K562 (cell line): ENCODE data around the gene TMCC1. TPM values are rescaled to one million over a fixed set of nuclear protein-coding genes. Genes with fewer than 3 reads are reported as not detected.

Experiments
- ATAC-seq: fragments of 200-7000 bp; cut with Tn5 transposase; 3 replicates; pipeline ENCODE4 v1.9.1; 2020; ENCODE audit warnings: moderate library complexity
- BruUV-seq: library from RNA; stranded (reverse); fragments of 400-500 nt; replicated peaks from 2 replicates; lab custom pipeline; 2021; lab: Mats Ljungman, UMichigan
- CTCF ChIA-PET: fragments of 300-600 bp; formaldehyde crosslinking; extraction: SDS; loops from one replicate; lab custom pipeline; 2021; ENCODE audit warnings: low intra/inter-chr PET ratio; lab: Yijun Ruan, JAX
- POLR2A ChIA-PET: fragments of 300-600, 350-650 bp; sonication (Branson Sonifier 250); formaldehyde crosslinking; extraction: SDS; loops from one replicate; lab custom pipeline; 2021; ENCODE audit warnings: antibody characterized with exemption, inconsistent platforms; lab: Yijun Ruan, JAX
- DNase-seq, 4 experiments: peaks; one replicate each; pipeline versions ENCODE4 v3.0.0 to v3.0.0-alpha.2; 2011 to 2018; ENCODE audit warnings: low spot score in 3 of 4, mixed read lengths in 3 of 4; ENCODE audit errors: extremely low read depth in 1 of 4
- FAIRE-seq: peaks from 2 replicates; lab custom pipeline; 2011; peaks lifted over from hg19 to GRCh38; lab: Jason Lieb, UNC
- H2AFZ ChIP-seq: 2 replicates; pipeline ENCODE4 v1.6.0; 2011; ENCODE audit warnings: low read depth, low read length, control low read depth, inconsistent platforms
- H3K27ac ChIP-seq: fragments of 200-600 bp; 3 replicates; pipeline ENCODE4 v1.8.0; 2011; ENCODE audit warnings: low read depth, mild to moderate bottlenecking, control low read depth, inconsistent platforms, low read length, moderate library complexity, mixed read lengths; ENCODE audit errors: extremely low read depth
- H3K27me3 ChIP-seq, 2 experiments: fragments of 300-600 bp in 1 of 2; 2 replicates in 1 of 2; 3 replicates in 1 of 2; pipeline versions ENCODE4 v1.6.0 to v1.8.0; 2011; ENCODE audit warnings: inconsistent platforms in 2 of 2, low read length in 2 of 2, mild to moderate bottlenecking in 1 of 2, mixed read lengths in 1 of 2, moderate library complexity in 1 of 2; ENCODE audit not compliant: control insufficient read depth in 2 of 2, insufficient read depth in 2 of 2
- H3K36me3 ChIP-seq: fragments of 300-600 bp; 3 replicates; pipeline ENCODE4 v1.8.0; 2011; ENCODE audit warnings: mild to moderate bottlenecking, low read length, inconsistent platforms; ENCODE audit not compliant: control insufficient read depth, insufficient read depth
- H3K4me1 ChIP-seq, 2 experiments: fragments of 200-600 bp in 1 of 2; replicated peaks in 1 of 2; 2 replicates in 1 of 2; 3 replicates in 1 of 2; pipeline versions ENCODE4 v1.5.1 to v1.8.0; 2011; ENCODE audit warnings: inconsistent platforms in 2 of 2, low read length in 2 of 2, mild to moderate bottlenecking in 1 of 2, mixed read lengths in 1 of 2, moderate library complexity in 1 of 2; ENCODE audit not compliant: control insufficient read depth in 2 of 2, insufficient read depth in 2 of 2
- H3K4me2 ChIP-seq: 2 replicates; pipeline ENCODE4 v1.6.1; 2011; ENCODE audit warnings: low read length, control low read depth, inconsistent platforms, mixed read lengths; ENCODE audit not compliant: insufficient read depth
- H3K4me3 ChIP-seq: fragments of 200-600 bp; sonication (generic), shearing (Covaris generic); 2 replicates; pipeline ENCODE4 v1.5.1; 2016; ENCODE audit warnings: control low read depth, inconsistent platforms
- H3K79me2 ChIP-seq: fragments of 200-600 bp; 3 replicates; pipeline ENCODE4 v1.8.0; 2011; ENCODE audit warnings: low read length, inconsistent platforms; ENCODE audit not compliant: control insufficient read depth, insufficient read depth
- H3K9ac ChIP-seq, 2 experiments: 2 replicates each; pipeline versions ENCODE4 v1.6.0 to v1.6.1; 2011; ENCODE audit warnings: low read depth in 2 of 2, low read length in 2 of 2, control low read depth in 1 of 2, inconsistent platforms in 1 of 2, mild to moderate bottlenecking in 1 of 2, mixed read lengths in 1 of 2; ENCODE audit not compliant: insufficient read depth in 1 of 2
- H3K9me1 ChIP-seq: one replicate; pipeline ENCODE4 v1.6.0; 2011; ENCODE audit warnings: inconsistent platforms, mild to moderate bottlenecking, low read length, moderate library complexity; ENCODE audit not compliant: control insufficient read depth, insufficient read depth
- H3K9me3 ChIP-seq: replicated peaks from 2 replicates; pipeline ENCODE4 v1.5.1; 2011; ENCODE audit warnings: low read depth, low read length, inconsistent platforms; ENCODE audit not compliant: control insufficient read depth, insufficient read depth
- H4K20me1 ChIP-seq: replicated peaks from 2 replicates; pipeline ENCODE4 v1.6.1; 2011; ENCODE audit warnings: low read length, inconsistent platforms, mixed read lengths; ENCODE audit not compliant: control insufficient read depth, insufficient read depth
- BCLAF1 ChIP-seq, 2 experiments: fragments of 450-650 bp in 1 of 2; IDR thresholded peaks; 2 replicates each; pipeline ENCODE4 v1.6.1; 2011 to 2017; ENCODE audit warnings: low read depth in 2 of 2, antibody characterized with exemption in 1 of 2, borderline replicate concordance in 1 of 2, low read length in 1 of 2, mild to moderate bottlenecking in 1 of 2, mixed read lengths in 1 of 2; ENCODE audit not compliant: control insufficient read depth in 1 of 2
- ESRRB ChIP-seq: fragments of 250-450 bp; sonication (Bioruptor Pico); IDR thresholded peaks from 2 replicates; pipeline ENCODE4 v1.5.0; 2020; ENCODE audit warnings: mild to moderate bottlenecking, moderate library complexity, borderline replicate concordance
- SPI1 ChIP-seq: IDR thresholded peaks from 2 replicates; pipeline ENCODE4 v1.6.1; 2011; ENCODE audit warnings: low read depth, low read length, control low read depth, borderline replicate concordance
- WGBS: fragments of 100-300 bp; shearing (Covaris generic); methylation state at CpG from one replicate; pipeline ENCODE4 v1.1.6; 2016; ENCODE audit warnings: low coverage, mixed read lengths; ENCODE audit not compliant: insufficient coverage; ENCODE audit errors: missing lambda C conversion rate; 5-methylcytosine and 5-hydroxymethylcytosine counted together
- in situ Hi-C: fragments of 300-500 bp; cut with MboI; formaldehyde crosslinking; loops from 4 replicates; pipeline ENCODE4 v1.15.0; 2018; ENCODE audit warnings: inconsistent platforms, mixed read lengths
- intact Hi-C: fragments of 100-400 bp; cut with micrococcal nuclease; formaldehyde crosslinking; loops from 2 replicates; pipeline ENCODE4 v1.14.2; 2022
- polyA plus RNA-seq, 8 experiments: library from polyadenylated mRNA; depleted of rRNA in 4 of 8; stranded (reverse) in 5 of 8; unstranded in 3 of 8; fragments of >200 nt; fragmentation: Nextera tagmentation in 2 of 8; fragmentation: Illumina TruSeq in 1 of 8; extraction: Ambion mirVana in 2 of 8; extraction: Trizol in 1 of 8; gene quantifications; 2 replicates each; pipeline versions ENCODE4 v1.2.1 to v1.2.3, GENCODE V29; 2011 to 2014; ENCODE audit warnings: inconsistent platforms in 1 of 8, missing spikeins in 1 of 8
- total RNA-seq, 7 experiments: library from RNA; depleted of rRNA in 6 of 7; stranded (reverse); fragments of >200 nt in 6 of 7; fragmentation: Illumina TruSeq in 2 of 7; extraction: Trizol in 2 of 7; gene quantifications; 2 replicates each; pipeline versions ENCODE4 v1.2.1 to v1.2.3, GENCODE V29; 2011 to 2021; ENCODE audit warnings: low replicate concordance in 1 of 7

TMCC1 gene
- total and polyA plus RNA-seq, 9 of the 15 experiments (the other 6 are each of a cell fraction or from before 2014, with no cell fraction given) = 0.89 to 8.7 (median 4.0) TPM

GRCh38 chr3:129618186-129618820 is 275.2 kb downstream of the TMCC1 start:
- no peak overlapping the region for H3K4me2 ChIP-seq
- H3K9me1 ChIP-seq = no peaks in the 10 kb centered on the region
- ATAC-seq (no peak), DNase-seq (no peak), FAIRE-seq (no peak)
- no peak overlapping the region; a peak in 1 of 4 replicates for H3K9ac ChIP-seq
- 33% methylated on average over 8 of the region's 15 CpGs for WGBS
- H3K36me3 ChIP-seq = no peaks in the 10 kb centered on the region
- H3K4me3 ChIP-seq = no peak overlapping the region
- H2AFZ ChIP-seq = no peak overlapping the region
- no peak overlapping the region for H3K27ac ChIP-seq
- intact Hi-C loops = no loop called here
- in situ Hi-C loops = no loop called here
- no peaks in the 10 kb centered on the region for H3K27me3 ChIP-seq
- TF ChIP-seq SPI1 (peak; percentile 50; the same call in 1 of the 2 replicates), ESRRB (CRISPR knock-in tag) (no peak), BCLAF1 (IDR thresholded peaks at IDR 0.05; ENCODE audit: borderline replicate concordance in 1 of 2, control insufficient read depth in 1 of 2, low read depth in 2 of 2, low read length in 1 of 2) (no peak)
- no peaks in the 10 kb centered on the region for H3K79me2 ChIP-seq
- no TSS peak for BruUV-seq
- no peaks in the 10 kb centered on the region for H4K20me1 ChIP-seq
- ChIA-PET POLR2A (interaction anchor here (0.6 kb wide), 1 partner anchor 1034 kb away, joined by 3 read pairs; no protein-coding TSS in a partner anchor), CTCF (no interaction called here)
- peaks cover 10 to 51% of the 10 kb centered on the region in 2 experiments; a peak in 4 of 5 replicates for H3K4me1 ChIP-seq
- no peaks in the 10 kb centered on the region for H3K9me3 ChIP-seq
